ENCODE measurements around the gene MAGEF1.

The MAGEF1 gene

GRCh38 chr3:184690192-184690883, 21.5 kb downstream of the MAGEF1 start:
- no peak for DNase-seq (ENCODE audit: low read depth in 3 of 3, low spot score in 1 of 3)

GRCh38 chr3:184688882-184689271, 23.0 kb downstream of the MAGEF1 start:
- DNase-seq (ENCODE audit: low read depth in 3 of 3, low spot score in 1 of 3), result no peak

GRCh38 chr3:184688251-184688881, 23.5 kb downstream of the MAGEF1 start:
- no peak for DNase-seq (ENCODE audit: low read depth in 3 of 3, low spot score in 1 of 3)

GRCh38 chr3:184687363-184688015, 24.4 kb downstream of the MAGEF1 start:
- no peak for DNase-seq (ENCODE audit: low read depth in 3 of 3, low spot score in 1 of 3)

GRCh38 chr3:184685646-184686045, 26.2 kb downstream of the MAGEF1 start:
- DNase-seq (ENCODE audit: low read depth in 3 of 3, low spot score in 1 of 3), result no peak

GRCh38 chr3:184685055-184685454, 26.8 kb downstream of the MAGEF1 start:
- no peak for DNase-seq (ENCODE audit: low read depth in 3 of 3, low spot score in 1 of 3)

- DNase-seq (ENCODE audit: low read depth in 3 of 3, low spot score in 1 of 3), result no peak
Measured at GRCh38 chr3:184683900-184684560, 27.8 kb downstream of the MAGEF1 start.

- DNase-seq (ENCODE audit: low read depth in 3 of 3, low spot score in 1 of 3), result no peak
Measured at GRCh38 chr3:184683234-184683633, 28.6 kb downstream of the MAGEF1 start.

- DNase-seq (ENCODE audit: low read depth in 3 of 3, low spot score in 1 of 3), result no peak
Measured at GRCh38 chr3:184682671-184683070, 29.2 kb downstream of the MAGEF1 start.

GRCh38 chr3:184680385-184681345, 31.2 kb downstream of the MAGEF1 start:
- no peak for DNase-seq (ENCODE audit: low read depth in 3 of 3, low spot score in 1 of 3)

GRCh38 chr3:184679056-184679816, 32.6 kb downstream of the MAGEF1 start:
- no peak for DNase-seq (ENCODE audit: low read depth in 3 of 3, low spot score in 1 of 3)

GRCh38 chr3:184678317-184679055, 33.4 kb downstream of the MAGEF1 start:
- DNase-seq (ENCODE audit: low read depth in 3 of 3, low spot score in 1 of 3), result no peak

- DNase-seq (ENCODE audit: low read depth in 3 of 3, low spot score in 1 of 3), result no peak
Measured at GRCh38 chr3:184677344-184678316, 34.2 kb downstream of the MAGEF1 start.

GRCh38 chr3:184676927-184677326, 34.9 kb downstream of the MAGEF1 start:
- no peak for DNase-seq (ENCODE audit: low read depth in 3 of 3, low spot score in 1 of 3)

GRCh38 chr3:184674626-184675025, 37.2 kb downstream of the MAGEF1 start:
- DNase-seq (ENCODE audit: low read depth in 3 of 3, low spot score in 1 of 3), result no peak

GRCh38 chr3:184672977-184673870, 38.6 kb downstream of the MAGEF1 start:
- no peak for DNase-seq (ENCODE audit: low read depth in 3 of 3, low spot score in 1 of 3)

- DNase-seq (ENCODE audit: low read depth in 3 of 3, low spot score in 1 of 3), result no peak
Measured at GRCh38 chr3:184672335-184672734, 39.5 kb downstream of the MAGEF1 start.
